Dendritic cell treated with granulocyte-macrophage colony-stimulating factor and Interleukin-4, amounts not matched to agents 40 ng/mL and 50 ng/mL, for 4 days (primary cell): ENCODE data around the gene CCDC60.

Source experiments
- H3K27ac Mint-ChIP-seq: one replicate; pipeline ENCODE4 v1.8.0; 2022; ENCODE audit warnings: mild to moderate bottlenecking, mixed read lengths
- H3K27me3 Mint-ChIP-seq: one replicate; pipeline ENCODE4 v1.8.0; 2022; ENCODE audit warnings: mild to moderate bottlenecking, mixed read lengths
- H3K36me3 Mint-ChIP-seq: one replicate; pipeline ENCODE4 v1.8.0; 2022; ENCODE audit warnings: low read depth, mixed read lengths
- H3K4me1 Mint-ChIP-seq: one replicate; pipeline ENCODE4 v1.8.0; 2022; ENCODE audit warnings: low read depth, mixed read lengths
- H3K4me3 Mint-ChIP-seq: one replicate; pipeline ENCODE4 v1.8.0; 2022; ENCODE audit warnings: mild to moderate bottlenecking, moderate library complexity, mixed read lengths
- H3K9me3 Mint-ChIP-seq: one replicate; pipeline ENCODE4 v1.8.0; 2022; ENCODE audit warnings: mixed read lengths
- intact Hi-C: fragments of 100-400 bp; cut with micrococcal nuclease; formaldehyde crosslinking; loops from one replicate; pipeline ENCODE4 v1.15.0; 2022

Gene CCDC60

GRCh38 chr12:119450771-119451170, 116.2 kb downstream of the CCDC60 start:
- Mint-ChIP-seq H3K4me3 (no peak overlapping the region), H3K4me1 (no peaks in the 10 kb centered on the region), H3K9me3 (no peaks in the 10 kb centered on the region), H3K36me3 (no peaks in the 10 kb centered on the region), H3K27ac (no peak overlapping the region), H3K27me3 (peaks cover 5% of the 10 kb centered on the region)
- intact Hi-C loops, result no loop called here

GRCh38 chr12:119456824-119457223, 122.3 kb downstream of the CCDC60 start:
- no peak overlapping the region for H3K27ac Mint-ChIP-seq

GRCh38 chr12:119457271-119457670, 122.7 kb downstream of the CCDC60 start:
- H3K4me1 Mint-ChIP-seq, result no peaks in the 10 kb centered on the region
- no peak overlapping the region for H3K4me3 Mint-ChIP-seq
- no peak overlapping the region for H3K27ac Mint-ChIP-seq
- intact Hi-C loops, result no loop called here
- no peaks in the 10 kb centered on the region for H3K36me3 Mint-ChIP-seq
- H3K9me3 Mint-ChIP-seq, result peaks cover 6% of the 10 kb centered on the region
- no peaks in the 10 kb centered on the region for H3K27me3 Mint-ChIP-seq

More at GRCh38 chr12:119456824-119457223, 122.3 kb downstream of the CCDC60 start:
- no peak overlapping the region for H3K4me3 Mint-ChIP-seq
- no peaks in the 10 kb centered on the region for H3K4me1 Mint-ChIP-seq
- no peaks in the 10 kb centered on the region for H3K36me3 Mint-ChIP-seq
- intact Hi-C loops, result no loop called here
- H3K9me3 Mint-ChIP-seq, result peaks cover 6% of the 10 kb centered on the region
- H3K27me3 Mint-ChIP-seq, result no peaks in the 10 kb centered on the region

- Mint-ChIP-seq H3K4me3 (no peak overlapping the region), H3K36me3 (no peaks in the 10 kb centered on the region), H3K27ac (no peak overlapping the region), H3K27me3 (no peaks in the 10 kb centered on the region), H3K9me3 (peaks cover 6% of the 10 kb centered on the region), H3K4me1 (no peaks in the 10 kb centered on the region)
- intact Hi-C loops, result no loop called here
Measured at GRCh38 chr12:119459481-119459880, 125.0 kb downstream of the CCDC60 start.

GRCh38 chr12:119460876-119461275, 126.3 kb downstream of the CCDC60 start:
- Mint-ChIP-seq H3K36me3 (no peaks in the 10 kb centered on the region), H3K27ac (no peak overlapping the region), H3K9me3 (peaks cover 6% of the 10 kb centered on the region), H3K4me3 (no peak overlapping the region), H3K27me3 (no peaks in the 10 kb centered on the region), H3K4me1 (no peaks in the 10 kb centered on the region)
- intact Hi-C loops, result no loop called here

GRCh38 chr12:119461636-119462214, 127.2 kb downstream of the CCDC60 start:
- H3K27me3 Mint-ChIP-seq, result peaks cover 1% of the 10 kb centered on the region
- H3K27ac Mint-ChIP-seq, result no peak overlapping the region
- peaks cover 6% of the 10 kb centered on the region for H3K9me3 Mint-ChIP-seq
- no peaks in the 10 kb centered on the region for H3K36me3 Mint-ChIP-seq
- no peak overlapping the region for H3K4me3 Mint-ChIP-seq
- H3K4me1 Mint-ChIP-seq, result no peaks in the 10 kb centered on the region
- intact Hi-C loops, result no loop called here

GRCh38 chr12:119463211-119463926, 128.8 kb downstream of the CCDC60 start:
- Mint-ChIP-seq H3K36me3 (no peaks in the 10 kb centered on the region), H3K27me3 (peaks cover 1% of the 10 kb centered on the region), H3K9me3 (peaks cover 6% of the 10 kb centered on the region), H3K4me3 (no peak overlapping the region), H3K27ac (no peak overlapping the region), H3K4me1 (no peaks in the 10 kb centered on the region)
- intact Hi-C loops, result no loop called here

GRCh38 chr12:119468296-119468695, 133.8 kb downstream of the CCDC60 start:
- no peaks in the 10 kb centered on the region for H3K36me3 Mint-ChIP-seq
- H3K4me3 Mint-ChIP-seq, result no peak overlapping the region
- intact Hi-C loops, result no loop called here
- no peaks in the 10 kb centered on the region for H3K9me3 Mint-ChIP-seq
- no peak overlapping the region for H3K27ac Mint-ChIP-seq
- H3K4me1 Mint-ChIP-seq, result no peaks in the 10 kb centered on the region
- peaks cover 1% of the 10 kb centered on the region for H3K27me3 Mint-ChIP-seq

GRCh38 chr12:119475650-119476049, 141.1 kb downstream of the CCDC60 start:
- H3K27ac Mint-ChIP-seq, result no peak overlapping the region
- H3K9me3 Mint-ChIP-seq, result peaks cover 8% of the 10 kb centered on the region
- no peak overlapping the region for H3K4me3 Mint-ChIP-seq
- no peaks in the 10 kb centered on the region for H3K27me3 Mint-ChIP-seq
- H3K4me1 Mint-ChIP-seq, result no peaks in the 10 kb centered on the region
- no peaks in the 10 kb centered on the region for H3K36me3 Mint-ChIP-seq
- intact Hi-C loops, result no loop called here

- no peak overlapping the region for H3K27ac Mint-ChIP-seq
- H3K9me3 Mint-ChIP-seq, result peaks cover 8% of the 10 kb centered on the region
- H3K27me3 Mint-ChIP-seq, result no peaks in the 10 kb centered on the region
- intact Hi-C loops, result no loop called here
- H3K36me3 Mint-ChIP-seq, result no peaks in the 10 kb centered on the region
- H3K4me1 Mint-ChIP-seq, result no peaks in the 10 kb centered on the region
- no peak overlapping the region for H3K4me3 Mint-ChIP-seq
Measured at GRCh38 chr12:119476951-119477350, 142.4 kb downstream of the CCDC60 start.

- H3K4me3 Mint-ChIP-seq, result no peak overlapping the region
- peaks cover 8% of the 10 kb centered on the region for H3K9me3 Mint-ChIP-seq
- intact Hi-C loops, result no loop called here
- H3K36me3 Mint-ChIP-seq, result no peaks in the 10 kb centered on the region
- no peaks in the 10 kb centered on the region for H3K27me3 Mint-ChIP-seq
- H3K4me1 Mint-ChIP-seq, result no peaks in the 10 kb centered on the region
- no peak overlapping the region for H3K27ac Mint-ChIP-seq
Measured at GRCh38 chr12:119479121-119479561, 144.6 kb downstream of the CCDC60 start.

- peaks cover 8% of the 10 kb centered on the region for H3K9me3 Mint-ChIP-seq
- no peak overlapping the region for H3K27ac Mint-ChIP-seq
- no peaks in the 10 kb centered on the region for H3K4me1 Mint-ChIP-seq
- intact Hi-C loops, result no loop called here
- H3K36me3 Mint-ChIP-seq, result no peaks in the 10 kb centered on the region
- H3K27me3 Mint-ChIP-seq, result no peaks in the 10 kb centered on the region
- H3K4me3 Mint-ChIP-seq, result no peak overlapping the region
Measured at GRCh38 chr12:119480551-119480950, 146.0 kb downstream of the CCDC60 start.

GRCh38 chr12:119486599-119487154, 152.1 kb downstream of the CCDC60 start:
- Mint-ChIP-seq H3K4me3 (no peak overlapping the region), H3K27ac (no peak overlapping the region), H3K36me3 (no peaks in the 10 kb centered on the region), H3K9me3 (no peaks in the 10 kb centered on the region), H3K27me3 (peaks cover 1% of the 10 kb centered on the region), H3K4me1 (no peaks in the 10 kb centered on the region)
- intact Hi-C loops, result no loop called here

- intact Hi-C loops, result no loop called here
- peaks cover 1% of the 10 kb centered on the region for H3K27me3 Mint-ChIP-seq
- H3K36me3 Mint-ChIP-seq, result no peaks in the 10 kb centered on the region
- no peak overlapping the region for H3K4me3 Mint-ChIP-seq
- no peaks in the 10 kb centered on the region for H3K4me1 Mint-ChIP-seq
- no peak overlapping the region for H3K27ac Mint-ChIP-seq
- no peaks in the 10 kb centered on the region for H3K9me3 Mint-ChIP-seq
Measured at GRCh38 chr12:119491814-119492213, 157.3 kb downstream of the CCDC60 start.
